Type B pancreatic cell (in vitro differentiated cells): ENCODE data around the gene ANO10. TPM values are rescaled to one million over a fixed set of nuclear protein-coding genes. Genes with fewer than 3 reads are reported as not detected.

Source experiments
- DNase-seq: peaks from one replicate; pipeline ENCODE4 v3.0.0; 2021; ENCODE audit warnings: mixed read lengths; ENCODE audit not compliant: unreplicated experiment; ENCODE audit errors: extremely low spot score
- H3K27ac Mint-ChIP-seq: 2 replicates; pipeline ENCODE4 v1.8.0; 2021; ENCODE audit warnings: mild to moderate bottlenecking, mixed read lengths
- H3K27me3 Mint-ChIP-seq: 2 replicates; pipeline ENCODE4 v1.8.0; 2021; ENCODE audit warnings: mixed read lengths
- H3K36me3 Mint-ChIP-seq: 2 replicates; pipeline ENCODE4 v1.8.0; 2021; ENCODE audit warnings: mixed read lengths
- H3K4me1 Mint-ChIP-seq: one replicate; pipeline ENCODE4 v1.8.0; 2021; ENCODE audit warnings: mixed read lengths; ENCODE audit not compliant: unreplicated experiment
- H3K4me3 Mint-ChIP-seq: 2 replicates; pipeline ENCODE4 v1.8.0; 2021; ENCODE audit warnings: mild to moderate bottlenecking, mixed read lengths
- H3K9me3 Mint-ChIP-seq: 2 replicates; pipeline ENCODE4 v1.8.0; 2021; ENCODE audit warnings: mixed read lengths
- CTCF ChIP-seq: fragments of 200-600 bp; sonication (generic); conservative IDR thresholded peaks from 2 replicates; pipeline ENCODE4 v1.5.0; 2021; ENCODE audit warnings: antibody characterized with exemption, mild to moderate bottlenecking
- total RNA-seq: library from RNA; stranded (reverse); gene quantifications from 2 replicates; pipeline ENCODE4 v1.2.1, GENCODE V29; 2021; ENCODE audit warnings: low replicate concordance

Gene ANO10
- total RNA-seq, 1 donor from 2014 or later: 32.5 TPM

GRCh38 chr3:43338295-43338694, 283.5 kb downstream of the ANO10 start:
- Mint-ChIP-seq H3K27me3 (no peaks in the 10 kb centered on the region), H3K27ac (no peak overlapping the region), H3K9me3 (peaks cover 10% of the 10 kb centered on the region), H3K4me1 (peaks cover 6% of the 10 kb centered on the region), H3K36me3 (peaks cover 46% of the 10 kb centered on the region), H3K4me3 (no peak overlapping the region)
- TF ChIP-seq CTCF: no peak
- no peak for DNase-seq

GRCh38 chr3:43335799-43336198, 286.0 kb downstream of the ANO10 start:
- TF ChIP-seq CTCF: no peak

GRCh38 chr3:43334976-43335375, 286.8 kb downstream of the ANO10 start:
- H3K27me3 Mint-ChIP-seq: no peaks in the 10 kb centered on the region
- no peak overlapping the region for H3K4me3 Mint-ChIP-seq
- peaks cover 8% of the 10 kb centered on the region for H3K9me3 Mint-ChIP-seq
- H3K27ac Mint-ChIP-seq: no peak overlapping the region
- peaks cover 51% of the 10 kb centered on the region for H3K36me3 Mint-ChIP-seq
- no peak for TF ChIP-seq CTCF
- DNase-seq: no peak
- H3K4me1 Mint-ChIP-seq: no peaks in the 10 kb centered on the region

More at GRCh38 chr3:43335799-43336198, 286.0 kb downstream of the ANO10 start:
- Mint-ChIP-seq H3K4me3 (no peak overlapping the region), H3K36me3 (peaks cover 55% of the 10 kb centered on the region), H3K4me1 (no peaks in the 10 kb centered on the region), H3K27ac (no peak overlapping the region), H3K9me3 (peaks cover 10% of the 10 kb centered on the region), H3K27me3 (no peaks in the 10 kb centered on the region)
- DNase-seq: no peak

- Mint-ChIP-seq H3K4me1 (peaks cover 16% of the 10 kb centered on the region), H3K27me3 (no peaks in the 10 kb centered on the region), H3K4me3 (no peak overlapping the region), H3K9me3 (no peaks in the 10 kb centered on the region), H3K27ac (no peak overlapping the region), H3K36me3 (peaks cover 33% of the 10 kb centered on the region)
- no peak for DNase-seq
- no peak for TF ChIP-seq CTCF
These were observed 290.4 kb downstream of the ANO10 start for GRCh38 chr3:43331381-43331780.

GRCh38 chr3:43330981-43331380, 290.8 kb downstream of the ANO10 start:
- DNase-seq: no peak
- Mint-ChIP-seq H3K9me3 (no peaks in the 10 kb centered on the region), H3K4me1 (peaks cover 20% of the 10 kb centered on the region), H3K36me3 (peaks cover 30% of the 10 kb centered on the region), H3K27ac (no peak overlapping the region), H3K27me3 (no peaks in the 10 kb centered on the region), H3K4me3 (no peak overlapping the region)
- no peak for TF ChIP-seq CTCF

- H3K9me3 Mint-ChIP-seq: no peaks in the 10 kb centered on the region
- no peak overlapping the region for H3K27ac Mint-ChIP-seq
- DNase-seq: no peak
- TF ChIP-seq CTCF: no peak
- peaks cover 17% of the 10 kb centered on the region for H3K36me3 Mint-ChIP-seq
- H3K4me3 Mint-ChIP-seq: no peak overlapping the region
- H3K4me1 Mint-ChIP-seq: peaks cover 27% of the 10 kb centered on the region
- no peaks in the 10 kb centered on the region for H3K27me3 Mint-ChIP-seq
These were observed 293.2 kb downstream of the ANO10 start for GRCh38 chr3:43328653-43329052.
